Ovary (tissue), 9 donors: ENCODE measurements around the gene ZNF518A. TPM values are rescaled to one million over a fixed set of nuclear protein-coding genes. Genes with fewer than 3 reads are reported as not detected.

ENCODE experiments used
- DNase-seq, 5 donors: peaks; one replicate each; pipeline ENCODE4 v3.0.0-alpha.2; 2019 to 2020
- H3K27ac ChIP-seq, 2 donors: fragments of 200-600 bp; one replicate each; pipeline versions ENCODE4 v1.5.1 to v1.8.0; 2019 to 2022
- H3K27me3 ChIP-seq: fragments of 200-600 bp; one replicate; pipeline ENCODE4 v1.8.0; 2022
- H3K36me3 ChIP-seq: fragments of 200-600 bp; sonication (generic); one replicate; pipeline ENCODE4 v1.5.1; 2019
- H3K4me1 ChIP-seq: one replicate; pipeline ENCODE4 v1.8.1; 2013; ENCODE audit warnings: mild to moderate bottlenecking, moderate library complexity; ENCODE audit not compliant: insufficient read depth
- H3K4me3 ChIP-seq: fragments of 200-600 bp; sonication (generic); one replicate; pipeline ENCODE4 v1.5.1; 2017
- H3K9me3 ChIP-seq, 2 donors: fragments of 200-600 bp in 1 of 2; sonication (generic) in 1 of 2; one replicate each; pipeline versions ENCODE4 v1.5.1 to v1.8.1; 2013 to 2019; ENCODE audit warnings: mild to moderate bottlenecking in 1 of 2, moderate library complexity in 1 of 2
- EP300 ChIP-seq: sonication (generic); formaldehyde crosslinking; IDR thresholded peaks from one replicate; pipeline ENCODE4 v1.6.1; 2017; ENCODE audit warnings: antibody characterized with exemption
- POLR2A ChIP-seq: fragments of 450-650 bp; IDR thresholded peaks from one replicate; pipeline ENCODE4 v1.6.1; 2017; ENCODE audit warnings: antibody characterized with exemption, mild to moderate bottlenecking, moderate library complexity
- WGBS, 3 donors: extraction: QIAGEN DNeasy Blood & Tissue Kit in 1 of 3; methylation state at CpG; one replicate each; pipeline versions ENCODE4 v1.1.5 to v1.1.7; 2013 to 2017; 5-methylcytosine and 5-hydroxymethylcytosine counted together
- intact Hi-C, 4 donors: fragments of 100-400 bp; cut with DNase I; formaldehyde crosslinking; loops; one replicate each; pipeline versions ENCODE4 v1.11.0 to v1.15.1; 2022 to 2023
- polyA plus RNA-seq, 2 donors: library from polyadenylated mRNA; stranded (reverse); fragments of 200-250 nt in 1 of 2; fragments of 350-450 nt in 1 of 2; fragmentation: Illumina TruSeq in 1 of 2; extraction: RNeasy Lipid Tissue Mini Kit (QIAGEN cat#74804) in 1 of 2; gene quantifications; one replicate each; pipeline ENCODE4 v1.2.3, GENCODE V29; 2013 to 2014
- total RNA-seq, 7 donors: library from RNA; depleted of rRNA in 2 of 7; stranded (reverse); fragments of >200 nt in 2 of 7; fragmentation: NEBNext Ultra II Directional in 3 of 7; extraction: Animal tissue kit (Norgen Biotek cat#: 25700) in 3 of 7; gene quantifications; one replicate each; pipeline versions ENCODE4 v1.1.0 to v1.2.4, GENCODE V29; 2016 to 2023
- TF ChIP-seq, protein P1 (sequence below), 3 donors: fragments of 450-650 bp in 2 of 3; fragments of 200-600 bp in 1 of 3; IDR thresholded peaks; one replicate each; pipeline versions ENCODE4 v1.5.1 to v1.8.0; 2016 to 2022; ENCODE audit warnings: antibody characterized with exemption in 3 of 3, mild to moderate bottlenecking in 1 of 3
- donor health status: DM: no; HTN: no; CAD: no; lungs with moderate emphysema.
- donor health status: DM: no; HTN: no; CAD: no.
- donor health status: Bipolar disorder and iron deficiency.
- donor health status: DM: yes; HTN: yes; CAD: no.
- donor health status: DM: no; HTN: no; CAD: no.
- donor health status: DM: yes; HTN: yes; CAD: no.

The ZNF518A gene
- total and polyA plus RNA-seq, 9 donors, result 4.5 to 31.7 (median 16.9) TPM

DNA sequence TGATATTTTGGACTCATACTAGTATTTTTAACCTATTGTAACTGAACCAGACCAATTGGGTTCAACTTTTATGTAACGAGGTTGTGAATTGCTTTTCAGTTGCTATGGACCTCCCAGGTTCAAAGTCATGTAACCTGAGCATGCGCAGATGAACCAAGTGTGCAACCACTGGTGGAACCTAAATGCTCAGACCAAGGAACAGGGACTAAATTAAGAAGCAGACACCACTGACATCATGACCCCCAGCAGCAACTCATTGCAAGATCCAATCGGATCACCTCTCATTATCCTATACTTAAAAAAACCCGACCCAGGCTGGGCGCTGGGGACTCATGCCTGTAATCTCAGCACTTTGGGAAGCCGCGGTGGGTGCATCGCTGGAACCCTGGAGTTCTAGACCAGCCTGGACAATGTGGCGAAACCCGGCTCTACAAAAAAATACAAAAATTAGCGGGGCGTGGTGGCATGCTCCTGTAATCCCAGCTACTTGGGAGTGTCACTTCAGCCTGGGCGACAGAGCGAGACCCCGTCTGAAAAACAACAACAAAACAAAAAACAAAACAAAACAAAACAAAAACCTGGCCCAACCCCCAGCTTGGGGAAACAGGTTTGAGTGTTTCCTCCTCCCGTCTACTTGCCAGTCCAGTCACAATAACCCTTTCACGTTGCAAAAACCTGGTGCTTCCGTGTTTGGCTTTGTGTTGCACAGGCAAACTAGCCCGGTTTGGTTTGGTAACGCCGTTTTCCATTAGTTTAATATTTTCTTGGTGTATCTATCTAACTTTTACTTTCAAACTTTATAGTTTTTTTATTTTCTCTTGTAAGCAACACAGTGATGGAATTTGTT, 11.3 kb upstream of the ZNF518A start:
- no peaks in the 10 kb centered on the region for H3K36me3 ChIP-seq
- no peak overlapping the region for H3K4me3 ChIP-seq
- no peaks in the 10 kb centered on the region for H3K4me1 ChIP-seq
- H3K27me3 ChIP-seq, result no peaks in the 10 kb centered on the region
- H3K9me3 ChIP-seq, result no peaks in the 10 kb centered on the region
- intact Hi-C loops, result no loop called here
- 86 to 90% (median 87%) methylated on average over 21 of the region's 21 CpGs for WGBS, 3 donors
- H3K27ac ChIP-seq, result no peak overlapping the region
- TF ChIP-seq, protein P1, sequence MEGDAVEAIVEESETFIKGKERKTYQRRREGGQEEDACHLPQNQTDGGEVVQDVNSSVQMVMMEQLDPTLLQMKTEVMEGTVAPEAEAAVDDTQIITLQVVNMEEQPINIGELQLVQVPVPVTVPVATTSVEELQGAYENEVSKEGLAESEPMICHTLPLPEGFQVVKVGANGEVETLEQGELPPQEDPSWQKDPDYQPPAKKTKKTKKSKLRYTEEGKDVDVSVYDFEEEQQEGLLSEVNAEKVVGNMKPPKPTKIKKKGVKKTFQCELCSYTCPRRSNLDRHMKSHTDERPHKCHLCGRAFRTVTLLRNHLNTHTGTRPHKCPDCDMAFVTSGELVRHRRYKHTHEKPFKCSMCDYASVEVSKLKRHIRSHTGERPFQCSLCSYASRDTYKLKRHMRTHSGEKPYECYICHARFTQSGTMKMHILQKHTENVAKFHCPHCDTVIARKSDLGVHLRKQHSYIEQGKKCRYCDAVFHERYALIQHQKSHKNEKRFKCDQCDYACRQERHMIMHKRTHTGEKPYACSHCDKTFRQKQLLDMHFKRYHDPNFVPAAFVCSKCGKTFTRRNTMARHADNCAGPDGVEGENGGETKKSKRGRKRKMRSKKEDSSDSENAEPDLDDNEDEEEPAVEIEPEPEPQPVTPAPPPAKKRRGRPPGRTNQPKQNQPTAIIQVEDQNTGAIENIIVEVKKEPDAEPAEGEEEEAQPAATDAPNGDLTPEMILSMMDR (IDR thresholded peaks at IDR 0.05), result no peak
- TF ChIP-seq POLR2A (no peak), EP300 (no peak)
- DNase-seq, result no peak

- DNase-seq, result no peak
- Histone ChIP-seq H3K27ac (no peak overlapping the region), H3K4me1 (no peaks in the 10 kb centered on the region), H3K27me3 (no peaks in the 10 kb centered on the region), H3K4me3 (no peak overlapping the region), H3K9me3 (no peaks in the 10 kb centered on the region), H3K36me3 (no peaks in the 10 kb centered on the region)
- TF ChIP-seq POLR2A, result no peak
- no peak for TF ChIP-seq EP300
- TF ChIP-seq, protein P1 (IDR thresholded peaks at IDR 0.05), result no peak
- intact Hi-C loops, result no loop called here
These were observed 7.3 kb upstream of the ZNF518A start for GRCh38 chr10:96122824-96123223.

GRCh38 chr10:96124230-96125141, 5.6 kb upstream of the ZNF518A start:
- intact Hi-C loops, result loop anchor here in 1 of 4 donors (5.0 kb wide), 1 partner anchor 32 kb away; no protein-coding TSS in a partner anchor
- Histone ChIP-seq H3K4me1 (peaks cover 3% of the 10 kb centered on the region), H3K27ac (no peak overlapping the region), H3K4me3 (no peak overlapping the region), H3K27me3 (no peaks in the 10 kb centered on the region), H3K36me3 (no peaks in the 10 kb centered on the region), H3K9me3 (no peaks in the 10 kb centered on the region)
- no peak for TF ChIP-seq EP300
- TF ChIP-seq POLR2A, result no peak
- TF ChIP-seq, protein P1 (IDR thresholded peaks at IDR 0.05), result no peak
- DNase-seq, result no peak
- WGBS, 3 donors, result 11 to 17% (median 17%) methylated on average over 4 of the region's 4 CpGs

DNA sequence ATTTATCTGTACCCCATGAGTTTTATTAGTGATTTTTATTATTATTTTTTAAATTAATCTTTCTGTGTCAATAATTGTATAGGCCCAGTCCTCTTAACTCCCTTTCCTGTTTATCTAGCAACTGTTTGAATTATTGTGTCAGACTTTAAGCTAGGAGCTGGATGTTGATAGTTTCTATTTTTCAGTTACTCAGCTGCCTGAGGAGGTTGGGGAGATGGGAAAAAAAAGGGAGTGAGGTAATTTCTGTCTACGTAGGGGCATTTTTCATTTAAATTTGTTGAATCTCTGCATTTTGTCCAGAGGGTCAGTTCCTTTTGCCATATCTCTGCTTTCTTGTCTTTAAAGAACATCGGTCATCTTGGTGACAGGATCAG, 5.0 kb upstream of the ZNF518A start:
- TF ChIP-seq, protein P1 (IDR thresholded peaks at IDR 0.05), result no peak
- TF ChIP-seq EP300 (no peak), POLR2A (no peak)
- H3K4me3 ChIP-seq, result no peak overlapping the region
- peaks cover 4% of the 10 kb centered on the region for H3K4me1 ChIP-seq
- no peaks in the 10 kb centered on the region for H3K36me3 ChIP-seq
- H3K27ac ChIP-seq, result no peak overlapping the region
- WGBS, 3 donors, result 56 to 65% (median 57%) methylated on average over 2 of the region's 2 CpGs
- DNase-seq, result no peak
- intact Hi-C loops, result loop anchor here in 1 of 4 donors (5.0 kb wide), 1 partner anchor 33 kb away; no protein-coding TSS in a partner anchor
- no peaks in the 10 kb centered on the region for H3K27me3 ChIP-seq
- no peaks in the 10 kb centered on the region for H3K9me3 ChIP-seq
